MG63 (cell line): ENCODE measurements around the gene CCDC137. TPM values are rescaled to one million over a fixed set of nuclear protein-coding genes. Genes with fewer than 3 reads are reported as not detected.

Experiments
- DNase-seq: peaks from one replicate; pipeline ENCODE4 v3.0.0-alpha.2; 2020
- H3K27me3 ChIP-seq: fragments of 250-450 bp; sonication (Bioruptor Pico); 2 replicates; pipeline ENCODE4 v1.5.1; 2020; ENCODE audit warnings: mild to moderate bottlenecking, moderate library complexity
- H3K36me3 ChIP-seq: fragments of 250-450 bp; sonication (Bioruptor Pico); 2 replicates; pipeline ENCODE4 v1.5.1; 2020; ENCODE audit warnings: mild to moderate bottlenecking, moderate library complexity
- H3K4me3 ChIP-seq: fragments of 250-450 bp; sonication (Bioruptor Pico); 2 replicates; pipeline ENCODE4 v1.5.1; 2020; ENCODE audit warnings: mild to moderate bottlenecking, moderate library complexity
- H3K9me3 ChIP-seq: fragments of 250-450 bp; sonication (Bioruptor Pico); 2 replicates; pipeline ENCODE4 v1.5.1; 2020; ENCODE audit warnings: mild to moderate bottlenecking, moderate library complexity
- total RNA-seq: library from RNA; depleted of rRNA; stranded (reverse); fragments of >200 nt; shearing (Covaris generic); gene quantifications from 2 replicates; pipeline ENCODE4 v1.2.3, GENCODE V29; 2014; ENCODE audit warnings: low replicate concordance; rRNA removed

CCDC137 gene
- total RNA-seq, 1 experiment from 2014 or later, result 55.2 TPM

DNA sequence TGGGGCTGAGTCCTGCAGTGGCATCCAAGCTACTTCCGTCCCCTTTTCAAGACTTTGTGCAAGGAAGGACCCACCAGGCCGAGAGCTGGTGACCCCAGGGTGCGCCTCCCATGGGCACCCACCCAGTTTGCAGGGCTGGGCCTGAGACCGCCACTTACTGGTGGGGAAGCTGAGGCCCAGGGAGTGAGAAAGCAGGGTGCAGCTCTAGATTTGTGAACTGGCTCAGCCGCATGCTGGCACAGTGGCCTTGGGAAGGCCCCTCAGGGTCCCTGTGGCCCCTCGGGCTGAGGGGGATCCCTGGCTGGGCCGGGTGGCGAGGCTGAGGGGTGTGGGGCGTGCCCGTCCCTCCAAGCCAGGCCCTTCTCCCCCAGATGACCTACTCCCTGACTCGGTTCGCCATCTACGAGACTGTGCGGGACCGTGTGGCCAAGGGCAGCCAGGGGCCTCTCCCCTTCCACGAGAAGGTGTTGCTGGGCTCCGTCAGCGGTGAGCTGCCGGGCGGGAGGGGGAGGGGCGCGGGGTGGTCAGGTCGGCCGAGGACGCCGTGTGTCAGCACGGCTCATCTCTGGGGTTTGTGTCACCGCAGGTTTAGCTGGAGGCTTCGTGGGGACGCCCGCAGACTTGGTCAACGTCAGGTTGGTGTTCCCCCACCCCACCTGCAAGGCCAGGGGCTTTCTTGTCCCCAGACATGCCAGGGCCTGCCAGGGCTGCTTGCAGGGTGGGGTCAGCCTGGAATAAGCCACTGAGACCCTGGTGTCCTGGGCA is 48.8 kb downstream of the CCDC137 start:
- no peaks in the 10 kb centered on the region for H3K9me3 ChIP-seq
- H3K27me3 ChIP-seq, result no peaks in the 10 kb centered on the region
- H3K4me3 ChIP-seq, result no peak overlapping the region
- no peak for DNase-seq
- peaks cover 30% of the 10 kb centered on the region for H3K36me3 ChIP-seq

DNA sequence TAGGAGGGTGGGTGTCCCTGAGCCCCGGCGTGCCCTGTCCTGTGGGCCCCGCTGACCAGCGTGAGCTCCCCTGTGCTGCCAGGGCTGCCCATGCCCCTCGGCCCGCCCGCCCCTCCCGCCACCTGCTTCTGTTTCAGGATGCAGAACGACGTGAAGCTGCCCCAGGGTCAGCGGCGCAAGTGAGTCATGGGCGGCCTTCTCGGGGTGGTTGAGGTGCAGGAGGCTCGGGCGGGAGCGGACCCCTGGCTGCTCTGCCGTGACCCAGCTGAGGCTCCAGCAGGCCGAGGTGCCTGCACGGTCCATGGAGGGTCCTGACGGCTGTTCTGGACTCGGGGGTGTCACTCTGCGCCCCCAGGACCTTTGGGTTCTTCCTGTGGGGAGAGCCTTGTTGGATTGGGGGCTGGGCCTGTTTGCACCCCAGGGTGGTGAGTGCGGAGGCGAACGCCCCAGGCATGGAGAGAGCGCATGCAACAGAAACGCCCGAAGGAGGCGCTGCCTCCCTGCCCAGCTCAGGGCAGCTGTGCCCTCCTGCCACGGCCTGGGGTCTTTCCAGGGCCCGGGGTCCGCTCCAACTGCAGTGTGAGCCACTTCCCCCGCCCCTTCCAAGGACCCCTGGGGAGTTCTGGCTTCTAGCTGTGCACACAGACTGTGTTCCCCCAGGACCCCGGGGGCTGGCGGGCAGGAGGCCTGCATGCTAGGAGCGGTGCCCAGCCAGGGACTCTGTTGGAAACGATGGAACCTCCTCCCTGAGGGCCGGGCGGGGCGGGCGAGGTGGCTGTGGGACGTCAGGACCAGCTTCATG is 49.5 kb downstream of the CCDC137 start:
- Histone ChIP-seq H3K9me3 (no peaks in the 10 kb centered on the region), H3K27me3 (no peaks in the 10 kb centered on the region), H3K4me3 (no peak overlapping the region), H3K36me3 (peaks cover 30% of the 10 kb centered on the region)
- no peak for DNase-seq

GRCh38 chr17:81716674-81716996 is 50.1 kb downstream of the CCDC137 start:
- DNase-seq, result no peak
- H3K9me3 ChIP-seq, result no peaks in the 10 kb centered on the region
- no peaks in the 10 kb centered on the region for H3K27me3 ChIP-seq
- peaks cover 30% of the 10 kb centered on the region for H3K36me3 ChIP-seq
- H3K4me3 ChIP-seq, result no peak overlapping the region

DNA sequence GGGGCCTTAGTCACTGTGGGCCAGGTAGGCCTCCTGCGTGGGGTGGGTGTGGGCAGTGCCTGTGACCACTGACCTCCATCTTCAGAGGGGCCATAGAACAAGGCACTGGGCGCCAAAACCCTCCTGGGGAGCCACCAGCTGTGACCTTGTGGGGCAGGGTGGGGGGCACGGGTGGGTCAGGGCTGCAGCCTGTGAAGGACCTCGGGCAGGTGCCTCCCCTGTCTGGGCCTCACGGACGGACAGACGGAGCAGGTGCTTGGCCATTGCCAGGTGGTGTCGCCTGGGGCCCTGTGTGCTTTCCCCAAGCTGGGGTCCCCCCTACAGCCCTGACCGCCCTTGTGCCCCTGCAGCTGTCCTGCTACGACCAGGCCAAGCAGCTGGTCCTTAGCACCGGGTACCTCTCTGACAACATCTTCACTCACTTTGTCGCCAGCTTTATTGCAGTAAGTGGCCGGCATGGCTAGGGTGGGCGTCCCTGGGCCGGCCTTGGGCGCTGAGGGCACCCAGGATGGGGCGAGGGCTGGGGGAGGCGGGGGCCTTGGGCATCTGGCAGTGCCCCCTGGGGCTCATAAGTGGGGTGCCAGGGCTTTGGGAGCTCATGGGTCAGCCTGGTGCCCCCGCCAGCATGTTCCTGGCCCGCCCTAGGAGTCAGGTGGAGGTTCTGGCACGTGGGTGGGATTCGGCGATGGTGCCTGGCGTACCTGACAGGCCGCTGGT is 50.7 kb downstream of the CCDC137 start:
- no peak for DNase-seq
- H3K4me3 ChIP-seq, result no peak overlapping the region
- no peaks in the 10 kb centered on the region for H3K9me3 ChIP-seq
- H3K27me3 ChIP-seq, result no peaks in the 10 kb centered on the region
- peaks cover 30% of the 10 kb centered on the region for H3K36me3 ChIP-seq

GRCh38 chr17:81717766-81718089 is 51.2 kb downstream of the CCDC137 start:
- DNase-seq, result no peak
- Histone ChIP-seq H3K36me3 (peaks cover 30% of the 10 kb centered on the region), H3K27me3 (no peaks in the 10 kb centered on the region), H3K9me3 (no peaks in the 10 kb centered on the region), H3K4me3 (no peak overlapping the region)

DNA sequence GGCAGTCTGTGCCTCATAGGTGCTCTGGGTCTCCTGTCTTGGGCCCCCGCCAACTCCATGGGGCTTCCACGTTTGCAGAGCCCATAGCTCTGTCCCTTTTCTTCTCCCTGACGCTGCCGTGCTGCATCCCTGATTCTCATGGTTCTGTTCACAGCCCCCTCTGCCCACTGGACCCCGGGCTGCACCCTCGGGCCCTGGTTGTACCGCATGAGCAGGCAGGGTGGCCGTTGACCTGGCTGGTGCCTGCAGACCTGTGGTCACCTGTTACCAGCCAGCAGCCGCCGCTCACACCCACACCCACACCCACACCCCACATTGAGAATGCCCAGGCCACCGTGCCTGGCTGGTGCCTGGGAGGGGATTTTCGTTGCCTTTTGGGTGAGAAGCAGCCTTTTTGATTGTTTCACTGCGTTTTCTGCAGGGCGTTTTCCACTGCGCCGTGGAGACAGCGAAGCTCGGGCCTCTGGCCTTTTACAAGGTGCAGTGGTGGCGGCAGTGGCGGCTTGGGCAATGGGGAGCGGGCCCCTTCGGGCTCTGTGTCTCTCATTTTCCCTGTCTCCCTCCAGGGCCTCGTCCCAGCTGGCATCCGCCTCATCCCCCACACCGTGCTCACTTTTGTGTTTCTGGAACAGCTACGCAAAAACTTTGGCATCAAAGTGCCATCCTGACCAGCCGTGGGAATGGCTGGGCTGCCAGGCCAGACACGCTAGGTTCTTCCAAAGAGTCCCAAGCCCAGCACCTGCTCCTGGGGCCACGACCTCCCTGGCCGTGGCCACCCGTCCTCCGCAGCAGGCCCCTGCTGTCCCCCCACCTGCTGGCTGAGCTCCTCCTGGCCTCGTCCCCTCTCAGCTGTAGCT is 53.1 kb downstream of the CCDC137 start:
- Histone ChIP-seq H3K4me3 (no peak overlapping the region), H3K9me3 (no peaks in the 10 kb centered on the region), H3K36me3 (peaks cover 23% of the 10 kb centered on the region), H3K27me3 (no peaks in the 10 kb centered on the region)
- no peak for DNase-seq

GRCh38 chr17:81720267-81721071 is 53.9 kb downstream of the CCDC137 start:
- Histone ChIP-seq H3K27me3 (no peaks in the 10 kb centered on the region), H3K9me3 (no peaks in the 10 kb centered on the region), H3K36me3 (peaks cover 16% of the 10 kb centered on the region), H3K4me3 (no peak overlapping the region)
- no peak for DNase-seq

- Histone ChIP-seq H3K9me3 (no peaks in the 10 kb centered on the region), H3K27me3 (no peaks in the 10 kb centered on the region), H3K4me3 (no peak overlapping the region), H3K36me3 (peaks cover 8% of the 10 kb centered on the region)
- peak; percentile 76 for DNase-seq
These were observed 55.9 kb downstream of the CCDC137 start for GRCh38 chr17:81722184-81723120.

Other genes starting within 250 kb of the CCDC137 start
- gene ACTG1, start 153.9 kb upstream of the CCDC137 start, total RNA-seq, result 5,061 and 6,321 TPM in 2 replicates
- 0.12 TPM in 1 of 2 replicates, not detected in the other for gene FSCN2, start 138.4 kb upstream of the CCDC137 start, total RNA-seq
- gene FAAP100, start 114.4 kb upstream of the CCDC137 start, total RNA-seq, result 25.6 and 41.7 TPM in 2 replicates
- 109 and 157 TPM in 2 replicates for gene NPLOC4, start 29.6 kb upstream of the CCDC137 start, total RNA-seq
- 2.6 and 3.7 TPM in 2 replicates for gene TSPAN10, start 29.5 kb upstream of the CCDC137 start, total RNA-seq
- not detected in 2 replicates for gene PDE6G, start 10.2 kb upstream of the CCDC137 start, total RNA-seq
- gene OXLD1, start 132 bp upstream of the CCDC137 start, total RNA-seq, result 61.1 and 64.7 TPM in 2 replicates
- 35.0 and 47.8 TPM in 2 replicates for gene ARL16, start 17.1 kb downstream of the CCDC137 start, total RNA-seq
- gene HGS, start 17.3 kb downstream of the CCDC137 start, total RNA-seq, result 102 and 116 TPM in 2 replicates
- gene MRPL12, start 36.6 kb downstream of the CCDC137 start, total RNA-seq, result 146 and 225 TPM in 2 replicates
- 51.4 and 77.6 TPM in 2 replicates for gene SLC25A10, start 45.5 kb downstream of the CCDC137 start, total RNA-seq
- gene GCGR, start 137.4 kb downstream of the CCDC137 start, total RNA-seq, result not detected in 2 replicates
- gene MCRIP1, start 166.6 kb downstream of the CCDC137 start, total RNA-seq, result 73.2 and 83.7 TPM in 2 replicates
- not detected in 2 replicates for gene PPP1R27, start 168.3 kb downstream of the CCDC137 start, total RNA-seq
- 531 and 798 TPM in 2 replicates for gene P4HB, start 193.8 kb downstream of the CCDC137 start, total RNA-seq
- 114 and 185 TPM in 2 replicates for gene ARHGDIA, start 204.6 kb downstream of the CCDC137 start, total RNA-seq
- gene ALYREF, start 224.8 kb downstream of the CCDC137 start, total RNA-seq, result 313 and 425 TPM in 2 replicates
- gene ANAPC11, start 225.0 kb downstream of the CCDC137 start, total RNA-seq, result 161 and 303 TPM in 2 replicates
- 1.3 and 2.5 TPM in 2 replicates for gene NPB, start 235.5 kb downstream of the CCDC137 start, total RNA-seq
- 24.6 and 47.0 TPM in 2 replicates for gene PCYT2, start 244.7 kb downstream of the CCDC137 start, total RNA-seq